Left ventricle myocardium inferior (tissue), 1 donor: ENCODE results near the gene PEX1. TPM values are rescaled to one million over a fixed set of nuclear protein-coding genes. Genes with fewer than 3 reads are reported as not detected.
"Not testable (repeated sequence)": the region's sequence is repeated elsewhere in the genome, so short reads cannot be mapped to it uniquely, and the experiment has no call there.

ENCODE experiments used
- DNase-seq: peaks from one replicate; pipeline ENCODE4 v3.0.0-alpha.2; 2020
- H3K27ac ChIP-seq: fragments of 200-600 bp; replicated peaks from 2 replicates; pipeline ENCODE4 v1.8.0; 2021
- H3K27me3 ChIP-seq: fragments of 200-600 bp; 2 replicates; pipeline ENCODE4 v1.8.0; 2021; ENCODE audit warnings: low read depth
- H3K36me3 ChIP-seq: fragments of 200-600 bp; 2 replicates; pipeline ENCODE4 v1.8.0; 2021
- H3K4me1 ChIP-seq: fragments of 200-600 bp; 2 replicates; pipeline ENCODE4 v1.8.0; 2021
- H3K4me3 ChIP-seq: fragments of 200-600 bp; 2 replicates; pipeline ENCODE4 v1.8.0; 2021; ENCODE audit warnings: mild to moderate bottlenecking, moderate library complexity
- H3K9me3 ChIP-seq: fragments of 200-600 bp; replicated peaks from 2 replicates; pipeline ENCODE4 v1.8.0; 2021
- intact Hi-C: fragments of 100-400 bp; cut with micrococcal nuclease; formaldehyde crosslinking; loops from one replicate; pipeline ENCODE4 v1.11.0; 2022
- total RNA-seq: library from RNA; stranded (reverse); fragmentation: NEBNext Ultra II Directional; extraction: Animal tissue kit (Norgen Biotek cat#: 25700); gene quantifications from one replicate; pipeline ENCODE4 v1.2.1, GENCODE V29; 2021
- TF ChIP-seq, protein P1 (sequence below): fragments of 200-600 bp; IDR thresholded peaks from 2 replicates; pipeline ENCODE4 v1.8.0; 2021; ENCODE audit warnings: antibody characterized with exemption, mild to moderate bottlenecking, borderline replicate concordance
- donor health status: DM: no; HTN: yes; CAD: no; lungs with severe emphysema.

The PEX1 gene
- total RNA-seq, 1 donor from 2014 or later = 13.8 TPM

DNA sequence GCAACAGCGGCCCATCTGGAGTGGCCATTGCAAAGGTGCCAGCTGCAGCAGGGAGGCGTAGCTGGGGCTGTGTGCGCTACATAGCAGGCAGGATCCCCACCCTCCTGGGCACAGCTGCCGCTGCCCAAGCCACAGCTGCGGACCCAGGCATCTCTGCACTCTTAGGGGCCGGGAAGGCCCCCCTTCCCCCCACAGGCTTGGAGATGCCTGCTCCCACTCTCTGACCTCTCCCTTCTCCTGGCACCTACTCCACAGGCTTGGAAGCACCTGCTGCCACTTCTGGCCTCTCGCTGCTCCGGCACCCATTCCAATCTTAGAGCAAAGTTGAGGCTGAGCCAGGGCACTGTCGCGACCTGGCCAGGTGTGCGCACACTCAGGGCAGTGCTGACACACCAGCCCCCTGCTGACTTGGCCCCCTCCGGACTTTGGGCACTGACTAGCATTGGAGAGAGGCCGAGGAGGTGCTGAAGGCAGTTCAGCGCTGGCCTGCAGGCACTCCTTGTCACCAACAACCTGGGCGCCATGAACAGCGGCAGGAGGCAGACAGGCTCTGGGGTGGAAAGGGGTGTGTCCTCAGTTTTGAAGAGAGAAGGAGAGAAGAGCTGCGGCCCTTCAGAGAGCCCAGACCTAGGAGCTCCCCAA is 18.7 kb upstream of the PEX1 start:
- intact Hi-C loops = no loop called here
- DNase-seq = no peak
- Histone ChIP-seq H3K27ac (peak overlapping the region; percentile 66), H3K9me3 (no peaks in the 10 kb centered on the region), H3K27me3 (no peaks in the 10 kb centered on the region), H3K4me1 (peaks cover 34% of the 10 kb centered on the region), H3K36me3 (no peaks in the 10 kb centered on the region), H3K4me3 (no peak overlapping the region)
- TF ChIP-seq, protein P1, sequence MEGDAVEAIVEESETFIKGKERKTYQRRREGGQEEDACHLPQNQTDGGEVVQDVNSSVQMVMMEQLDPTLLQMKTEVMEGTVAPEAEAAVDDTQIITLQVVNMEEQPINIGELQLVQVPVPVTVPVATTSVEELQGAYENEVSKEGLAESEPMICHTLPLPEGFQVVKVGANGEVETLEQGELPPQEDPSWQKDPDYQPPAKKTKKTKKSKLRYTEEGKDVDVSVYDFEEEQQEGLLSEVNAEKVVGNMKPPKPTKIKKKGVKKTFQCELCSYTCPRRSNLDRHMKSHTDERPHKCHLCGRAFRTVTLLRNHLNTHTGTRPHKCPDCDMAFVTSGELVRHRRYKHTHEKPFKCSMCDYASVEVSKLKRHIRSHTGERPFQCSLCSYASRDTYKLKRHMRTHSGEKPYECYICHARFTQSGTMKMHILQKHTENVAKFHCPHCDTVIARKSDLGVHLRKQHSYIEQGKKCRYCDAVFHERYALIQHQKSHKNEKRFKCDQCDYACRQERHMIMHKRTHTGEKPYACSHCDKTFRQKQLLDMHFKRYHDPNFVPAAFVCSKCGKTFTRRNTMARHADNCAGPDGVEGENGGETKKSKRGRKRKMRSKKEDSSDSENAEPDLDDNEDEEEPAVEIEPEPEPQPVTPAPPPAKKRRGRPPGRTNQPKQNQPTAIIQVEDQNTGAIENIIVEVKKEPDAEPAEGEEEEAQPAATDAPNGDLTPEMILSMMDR = no peak

- H3K9me3 ChIP-seq, H3K27ac ChIP-seq, DNase-seq, H3K27me3 ChIP-seq, H3K4me3 ChIP-seq, H3K36me3 ChIP-seq, intact Hi-C loops: not testable (repeated sequence)
- peaks cover 32% of the 10 kb centered on the region for H3K4me1 ChIP-seq
Measured at GRCh38 chr7:92545116-92545515, 16.8 kb upstream of the PEX1 start.

- intact Hi-C loops, H3K36me3 ChIP-seq, DNase-seq, H3K27me3 ChIP-seq, H3K4me3 ChIP-seq, H3K9me3 ChIP-seq, H3K27ac ChIP-seq: not testable (repeated sequence)
- H3K4me1 ChIP-seq = peaks cover 16% of the 10 kb centered on the region
Measured at GRCh38 chr7:92543542-92543941, 15.2 kb upstream of the PEX1 start.

- no peaks in the 10 kb centered on the region for H3K27me3 ChIP-seq
- H3K4me3 ChIP-seq = no peak overlapping the region
- H3K27ac ChIP-seq = no peak overlapping the region
- peaks cover 94% of the 10 kb centered on the region for H3K36me3 ChIP-seq
- peaks cover 30% of the 10 kb centered on the region for H3K4me1 ChIP-seq
- TF ChIP-seq, protein P1 = no peak
- no peak for DNase-seq
- intact Hi-C loops = no loop called here
- no peaks in the 10 kb centered on the region for H3K9me3 ChIP-seq
Measured at GRCh38 chr7:92534572-92534971, 6.3 kb upstream of the PEX1 start.

GRCh38 chr7:92528958-92529264 is 591 bp upstream of the PEX1 start:
- H3K27ac ChIP-seq = peak overlapping the region; percentile 90
- no peak for DNase-seq
- no peaks in the 10 kb centered on the region for H3K9me3 ChIP-seq
- peaks cover 51% of the 10 kb centered on the region for H3K4me1 ChIP-seq
- peak overlapping the region; percentile 86 for H3K4me3 ChIP-seq
- TF ChIP-seq, protein P1 = no peak
- peaks cover 44% of the 10 kb centered on the region for H3K36me3 ChIP-seq
- intact Hi-C loops = no loop called here
- H3K27me3 ChIP-seq = no peaks in the 10 kb centered on the region

- TF ChIP-seq, protein P1 = peak; percentile 23
- peak; percentile 31 for DNase-seq
- intact Hi-C loops = no loop called here
- peaks cover 51% of the 10 kb centered on the region for H3K4me1 ChIP-seq
- no peaks in the 10 kb centered on the region for H3K9me3 ChIP-seq
- peaks cover 30% of the 10 kb centered on the region for H3K36me3 ChIP-seq
- H3K27ac ChIP-seq = peak overlapping the region; percentile 90
- peak overlapping the region; percentile 86 for H3K4me3 ChIP-seq
- no peaks in the 10 kb centered on the region for H3K27me3 ChIP-seq
Measured at GRCh38 chr7:92527300-92528187, 776 bp downstream of the PEX1 start.
